ENCODE data around the gene LCN2. TPM values are rescaled to one million over a fixed set of nuclear protein-coding genes. Genes with fewer than 3 reads are reported as not detected.

Gene LCN2
- total RNA-seq, 1 donor from 2014 or later = 14.3 TPM

DNA sequence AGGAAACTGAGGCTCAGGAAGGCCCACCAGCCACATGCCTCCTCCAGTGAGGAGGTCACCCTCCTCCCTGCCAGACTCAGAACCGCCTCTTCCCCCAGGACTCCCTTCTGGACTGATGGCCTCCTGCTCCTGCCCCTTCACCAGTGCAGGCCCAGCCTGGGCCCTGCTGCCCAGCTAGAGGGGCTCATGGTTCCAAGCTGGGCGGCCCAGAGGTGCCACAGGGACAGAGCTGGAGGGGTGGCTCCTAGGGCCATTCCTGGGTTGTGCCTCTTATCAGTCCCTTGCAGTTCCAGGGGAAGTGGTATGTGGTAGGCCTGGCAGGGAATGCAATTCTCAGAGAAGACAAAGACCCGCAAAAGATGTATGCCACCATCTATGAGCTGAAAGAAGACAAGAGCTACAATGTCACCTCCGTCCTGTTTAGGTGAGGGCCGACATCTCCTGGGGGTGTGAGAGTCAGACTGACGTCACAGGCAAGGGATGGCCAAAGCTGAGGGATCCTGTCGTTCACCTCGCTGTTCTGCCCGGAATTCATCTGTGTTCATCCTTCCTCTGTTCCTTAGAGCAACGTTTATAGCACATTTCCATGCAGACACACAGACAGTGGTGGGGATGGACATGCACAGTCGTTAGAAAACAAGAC is 819 bp downstream of the LCN2 start:
- intact Hi-C loops (cut with DNase I) = no loop called here
- Histone ChIP-seq H3K9me3 (no peaks in the 10 kb centered on the region), H3K4me1 (peaks cover 9% of the 10 kb centered on the region), H3K27me3 (no peaks in the 10 kb centered on the region), H3K4me3 (no peak overlapping the region), H3K27ac (no peak overlapping the region), H3K36me3 (no peaks in the 10 kb centered on the region)
- ATAC-seq = no peak
- TF ChIP-seq CTCF (IDR thresholded peaks at IDR 0.05) = no peak
- no peak for DNase-seq

DNA sequence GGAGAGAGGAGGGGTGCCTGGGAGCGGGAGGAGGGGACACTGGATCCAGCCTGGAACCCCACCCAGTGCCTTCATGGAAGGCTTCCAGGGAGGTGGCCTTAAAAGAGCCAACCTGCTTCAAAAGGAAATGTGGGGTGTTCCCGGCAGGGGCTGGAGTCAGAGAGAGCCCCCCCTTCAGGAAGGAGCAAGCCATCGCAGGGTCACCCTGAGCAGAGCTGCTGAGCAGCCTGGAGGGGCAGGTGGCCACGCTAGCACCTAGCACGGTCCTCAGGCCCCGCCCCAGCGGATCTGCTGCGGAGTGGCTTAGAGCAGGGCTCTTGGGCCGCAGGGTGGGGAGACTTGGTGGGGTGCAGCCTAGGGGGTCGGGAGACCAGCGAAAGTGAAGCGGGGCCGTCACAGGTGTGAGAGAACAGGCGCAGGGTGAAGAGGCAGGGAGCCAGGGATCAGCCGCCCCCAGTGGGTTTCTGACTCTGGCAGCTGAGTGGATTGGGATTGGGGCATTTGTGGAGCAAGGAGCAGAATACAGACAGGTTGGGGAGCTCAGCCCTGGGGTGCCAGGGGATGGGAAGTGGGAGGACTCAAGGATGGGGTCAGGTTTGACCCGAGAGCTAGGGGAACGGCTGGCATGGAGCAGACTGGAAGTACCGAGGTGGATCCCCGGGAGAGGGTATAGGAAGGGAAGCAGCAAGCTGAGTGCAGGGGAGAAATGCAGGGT is 1.5 kb downstream of the LCN2 start:
- Histone ChIP-seq H3K27me3 (no peaks in the 10 kb centered on the region), H3K4me1 (peaks cover 9% of the 10 kb centered on the region), H3K36me3 (no peaks in the 10 kb centered on the region), H3K4me3 (no peak overlapping the region), H3K9me3 (no peaks in the 10 kb centered on the region), H3K27ac (no peak overlapping the region)
- peak; percentile 20 for TF ChIP-seq CTCF (IDR thresholded peaks at IDR 0.05)
- peak; percentile 11 for ATAC-seq
- no peak for DNase-seq
- intact Hi-C loops (cut with DNase I) = no loop called here

- Histone ChIP-seq H3K27me3 (no peaks in the 10 kb centered on the region), H3K9me3 (no peaks in the 10 kb centered on the region), H3K4me3 (no peak overlapping the region), H3K36me3 (no peaks in the 10 kb centered on the region), H3K4me1 (peaks cover 9% of the 10 kb centered on the region), H3K27ac (no peak overlapping the region)
- ATAC-seq (no peak), DNase-seq (no peak)
- intact Hi-C loops (cut with DNase I) = no loop called here
- TF ChIP-seq CTCF (IDR thresholded peaks at IDR 0.05) = no peak
Measured at GRCh38 chr9:128151309-128152132, 2.3 kb downstream of the LCN2 start.

DNA sequence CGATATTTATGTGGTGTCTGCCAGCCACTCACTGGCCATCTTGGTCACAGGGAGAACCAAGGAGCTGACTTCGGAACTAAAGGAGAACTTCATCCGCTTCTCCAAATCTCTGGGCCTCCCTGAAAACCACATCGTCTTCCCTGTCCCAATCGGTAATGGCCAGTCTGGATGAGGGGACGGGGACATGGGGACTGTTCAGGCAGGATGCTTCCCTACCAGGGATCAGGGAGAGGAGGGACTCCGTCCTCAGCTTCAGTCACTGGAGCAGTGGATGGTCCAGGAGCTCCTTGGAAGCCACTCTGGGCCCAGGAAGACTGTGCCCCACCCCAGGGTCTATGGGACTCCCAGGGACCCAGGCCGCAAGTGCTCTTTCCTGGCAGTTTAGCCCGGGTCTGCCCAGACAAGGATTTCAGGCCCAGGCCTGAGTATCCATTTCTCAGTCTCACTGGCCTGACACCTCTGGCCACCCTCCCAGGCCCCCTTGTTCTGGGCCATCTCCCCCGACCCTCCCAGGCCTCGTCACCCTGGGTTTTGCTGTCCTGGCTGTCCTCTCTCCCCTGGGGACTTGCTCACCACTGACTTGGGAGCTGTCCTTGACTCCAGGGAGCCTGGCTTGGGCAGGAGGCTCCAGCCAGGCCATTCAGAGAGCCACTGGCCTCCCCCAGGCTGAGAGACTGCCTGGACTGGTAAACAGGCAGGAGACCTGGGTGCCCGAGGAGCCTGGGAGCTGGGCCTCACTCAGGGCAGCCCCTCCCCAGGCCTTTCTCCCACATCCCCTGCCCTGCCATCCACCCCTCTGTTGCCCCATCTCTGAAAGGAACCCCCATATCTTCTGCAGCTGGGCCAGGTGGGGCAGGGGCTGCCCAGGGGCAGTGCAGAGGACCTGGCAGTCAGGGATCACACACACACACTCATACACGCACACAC is 3.1 kb downstream of the LCN2 start:
- intact Hi-C loops (cut with DNase I) = no loop called here
- Histone ChIP-seq H3K9me3 (no peaks in the 10 kb centered on the region), H3K27ac (no peak overlapping the region), H3K4me1 (peaks cover 9% of the 10 kb centered on the region), H3K27me3 (no peaks in the 10 kb centered on the region), H3K4me3 (no peak overlapping the region), H3K36me3 (no peaks in the 10 kb centered on the region)
- no peak for TF ChIP-seq CTCF (IDR thresholded peaks at IDR 0.05)
- ATAC-seq (no peak), DNase-seq (no peak)
